GM23338 (cell line): ENCODE measurements around the gene MED13L. TPM values are rescaled to one million over a fixed set of nuclear protein-coding genes. Genes with fewer than 3 reads are reported as not detected.

Experiments
- ATAC-seq: fragments of 200-7000 bp; cut with Tn5 transposase; 3 replicates; pipeline ENCODE4 v1.9.1; 2020
- DNase-seq: peaks from one replicate; pipeline ENCODE4 v3.0.0-alpha.2; 2015; ENCODE audit warnings: low spot score
- H2AFZ ChIP-seq: fragments of 200-600 bp; sonication (generic); 2 replicates; pipeline ENCODE4 v1.8.0; 2016; ENCODE audit warnings: antibody characterized with exemption, mild to moderate bottlenecking, moderate library complexity
- H3F3A ChIP-seq: fragments of 200-600 bp; sonication (generic); replicated peaks from 2 replicates; pipeline ENCODE4 v1.8.0; 2017; ENCODE audit warnings: antibody characterized with exemption, mixed run types, low read depth
- H3K27ac ChIP-seq: fragments of 200-600 bp; sonication (generic); 2 replicates; pipeline ENCODE4 v1.6.1; 2016; ENCODE audit warnings: low read depth
- H3K27me3 ChIP-seq: fragments of 200-600 bp; sonication (generic); 2 replicates; pipeline ENCODE4 v1.8.0; 2016; ENCODE audit warnings: mild to moderate bottlenecking, mixed run types, moderate library complexity; ENCODE audit not compliant: insufficient read depth
- H3K36me3 ChIP-seq: fragments of 200-600 bp; sonication (generic); 2 replicates; pipeline ENCODE4 v1.8.0; 2016; ENCODE audit warnings: mild to moderate bottlenecking; ENCODE audit not compliant: insufficient read depth
- H3K4me1 ChIP-seq: fragments of 200-600 bp; sonication (generic); 2 replicates; pipeline ENCODE4 v1.8.0; 2016; ENCODE audit warnings: mild to moderate bottlenecking, moderate library complexity; ENCODE audit not compliant: insufficient read depth
- H3K4me2 ChIP-seq: fragments of 200-600 bp; sonication (generic); 2 replicates; pipeline ENCODE4 v1.7.1; 2017; ENCODE audit warnings: mixed run types
- H3K4me3 ChIP-seq: fragments of 200-600 bp; sonication (generic); 2 replicates; pipeline ENCODE4 v1.6.1; 2016; ENCODE audit warnings: mixed run types
- H3K79me2 ChIP-seq: fragments of 200-600 bp; sonication (generic); replicated peaks from 2 replicates; pipeline ENCODE4 v1.8.0; 2017; ENCODE audit warnings: mild to moderate bottlenecking; ENCODE audit not compliant: insufficient read depth
- H3K9me2 ChIP-seq: fragments of 200-600 bp; sonication (generic); 2 replicates; pipeline ENCODE4 v1.8.0; 2017; ENCODE audit not compliant: insufficient read depth
- H4K20me1 ChIP-seq: fragments of 200-600 bp; sonication (generic); replicated peaks from 2 replicates; pipeline ENCODE4 v1.8.0; 2017; ENCODE audit warnings: mild to moderate bottlenecking; ENCODE audit not compliant: insufficient read depth
- H3K27ac Mint-ChIP-seq: 2 replicates; pipeline ENCODE4 v1.8.0; 2020; ENCODE audit warnings: inconsistent platforms, mild to moderate bottlenecking, moderate library complexity, mixed read lengths
- H3K27me3 Mint-ChIP-seq: 3 replicates; pipeline ENCODE4 v1.8.0; 2022; ENCODE audit warnings: low read depth, mild to moderate bottlenecking, moderate library complexity, mixed read lengths, inconsistent platforms; ENCODE audit not compliant: insufficient read depth, poor library complexity
- H3K36me3 Mint-ChIP-seq: 3 replicates; pipeline ENCODE4 v1.8.0; 2021; ENCODE audit warnings: low read depth, mild to moderate bottlenecking, inconsistent platforms, moderate library complexity, mixed read lengths
- H3K4me1 Mint-ChIP-seq: 3 replicates; pipeline ENCODE4 v1.8.0; 2020; ENCODE audit warnings: mild to moderate bottlenecking, inconsistent platforms, mixed read lengths
- H3K4me3 Mint-ChIP-seq: 3 replicates; pipeline ENCODE4 v1.8.0; 2021; ENCODE audit warnings: moderate library complexity, mild to moderate bottlenecking, inconsistent platforms, mixed read lengths
- H3K9me3 Mint-ChIP-seq: 3 replicates; pipeline ENCODE4 v1.8.0; 2020; ENCODE audit warnings: moderate library complexity, mild to moderate bottlenecking, inconsistent platforms, mixed read lengths
- CREB1 ChIP-seq: fragments of 250-450 bp; sonication (Bioruptor Pico); IDR thresholded peaks from 2 replicates; pipeline ENCODE4 v1.5.0; 2020; ENCODE audit warnings: low read depth, mild to moderate bottlenecking, moderate library complexity
- EZH2 ChIP-seq: fragments of 200-600 bp; sonication (generic); IDR thresholded peaks from one replicate; pipeline ENCODE4 v1.8.0; 2017; ENCODE audit warnings: antibody characterized with exemption, mild to moderate bottlenecking, low read depth; ENCODE audit not compliant: unreplicated experiment
- EZH2phosphoT487 ChIP-seq: fragments of 200-600 bp; sonication (generic); IDR thresholded peaks from one replicate; pipeline ENCODE4 v1.8.1; 2018; ENCODE audit warnings: antibody characterized with exemption; ENCODE audit not compliant: unreplicated experiment
- JUNB ChIP-seq: IDR thresholded peaks from one replicate; pipeline ENCODE4 v1.6.1; 2016; ENCODE audit warnings: antibody characterized with exemption; ENCODE audit not compliant: unreplicated experiment
- NANOG ChIP-seq: IDR thresholded peaks from 2 replicates; pipeline ENCODE4 v1.6.1; 2016; ENCODE audit warnings: antibody characterized with exemption, borderline replicate concordance
- POLR2AphosphoS5 ChIP-seq: IDR thresholded peaks from 2 replicates; pipeline ENCODE4 v1.6.1; 2016; ENCODE audit warnings: antibody characterized with exemption, low read depth
- STAT1 ChIP-seq: IDR thresholded peaks from one replicate; pipeline ENCODE4 v1.6.1; 2016; ENCODE audit warnings: antibody characterized with exemption; ENCODE audit not compliant: unreplicated experiment
- ZNF114 ChIP-seq: fragments of 250-450 bp; sonication (Bioruptor Pico); IDR thresholded peaks from 2 replicates; pipeline ENCODE4 v1.5.0; 2020; ENCODE audit warnings: mild to moderate bottlenecking, moderate library complexity
- ZNF331 ChIP-seq: fragments of 250-450 bp; sonication (Bioruptor Pico); IDR thresholded peaks from 2 replicates; pipeline ENCODE4 v1.5.0; 2020; ENCODE audit warnings: low read depth, mild to moderate bottlenecking, moderate library complexity
- polyA plus RNA-seq: library from polyadenylated mRNA; unstranded; fragments of >200 nt; fragmentation: Nextera tagmentation; extraction: Ambion mirVana; gene quantifications from 2 replicates; pipeline ENCODE4 v1.2.1, GENCODE V29; 2016
- total RNA-seq: library from RNA; depleted of rRNA; stranded (reverse); fragments of >200 nt; shearing (Covaris generic); gene quantifications from 2 replicates; pipeline ENCODE4 v1.2.3, GENCODE V29; 2014
- TF ChIP-seq, protein P1 (sequence below), 2 experiments: fragments of 200-600 bp in 1 of 2; sonication (generic) in 1 of 2; conservative IDR thresholded peaks; 2 replicates each; pipeline versions ENCODE4 v1.5.1 to v1.6.1; 2016 to 2017; ENCODE audit warnings: antibody characterized with exemption in 2 of 2, low read depth in 2 of 2, mild to moderate bottlenecking in 2 of 2, moderate library complexity in 1 of 2
- TF ChIP-seq, protein P2 (sequence below): IDR thresholded peaks from one replicate; pipeline ENCODE4 v1.6.1; 2018; ENCODE audit warnings: antibody characterized with exemption; ENCODE audit not compliant: unreplicated experiment
- TF ChIP-seq, protein P3 (sequence below): fragments of 250-450 bp; sonication (Bioruptor Pico); IDR thresholded peaks from 2 replicates; pipeline ENCODE4 v1.5.0; 2020; ENCODE audit warnings: mild to moderate bottlenecking, moderate library complexity
- TF ChIP-seq, protein P4 (sequence below): IDR thresholded peaks from 2 replicates; pipeline ENCODE4 v1.6.1; 2016; ENCODE audit warnings: antibody characterized with exemption

MED13L gene
- total and polyA plus RNA-seq, 2 experiments from 2014 or later = 20.9 to 73.6 TPM

DNA sequence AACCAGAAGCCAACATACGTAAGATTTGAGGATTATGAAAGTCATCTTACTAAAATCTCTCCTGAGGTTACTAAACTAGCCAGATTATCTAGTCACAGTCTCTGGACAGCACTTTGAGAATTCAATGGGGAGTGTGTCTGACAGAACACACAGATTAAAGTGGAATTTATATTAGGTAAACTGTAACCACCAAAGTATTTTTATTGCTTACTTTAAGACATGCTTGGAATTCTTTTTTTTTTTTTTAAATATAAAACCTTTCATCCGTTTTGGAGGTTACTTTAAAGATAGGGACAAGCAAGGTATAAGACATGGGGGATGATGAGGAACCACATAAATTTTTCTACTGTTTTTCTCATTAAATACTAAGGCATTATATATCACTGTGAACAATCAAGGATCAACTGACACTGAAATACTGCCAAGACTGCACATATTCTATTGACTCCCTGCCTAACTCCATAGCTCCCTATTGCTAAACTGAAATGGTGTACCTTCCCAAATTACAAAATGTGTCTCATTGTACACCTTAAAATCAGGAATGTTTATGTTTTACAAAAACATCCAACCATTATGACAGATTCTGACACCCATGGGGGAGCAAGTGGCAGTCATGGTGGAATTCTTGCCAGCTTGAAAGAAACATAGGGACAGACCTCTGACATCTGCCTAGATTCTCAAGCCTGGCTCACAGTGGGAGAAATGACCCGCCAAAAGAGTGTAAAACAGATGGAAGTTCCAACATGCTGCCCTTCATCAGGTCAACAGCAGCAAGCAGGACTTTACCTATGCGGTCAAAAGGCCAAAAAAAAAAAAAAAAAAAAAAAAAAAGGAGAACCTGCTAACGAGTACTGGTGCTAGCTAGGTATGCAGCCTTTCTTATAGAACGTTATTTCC is 239.3 kb downstream of the MED13L start:
- Histone ChIP-seq H2AFZ (no peak overlapping the region), H3K27me3 (no peaks in the 10 kb centered on the region), H3K27ac (no peak overlapping the region), H3K4me1 (no peaks in the 10 kb centered on the region), H3K4me3 (no peak overlapping the region), H3K79me2 (peaks cover 29% of the 10 kb centered on the region), H3F3A (no peaks in the 10 kb centered on the region), H4K20me1 (no peaks in the 10 kb centered on the region), H3K9me2 (no peaks in the 10 kb centered on the region), H3K4me2 (no peak overlapping the region), H3K36me3 (no peaks in the 10 kb centered on the region)
- Mint-ChIP-seq H3K4me1 (peaks cover 11% of the 10 kb centered on the region; the same call in 2 of the 3 replicates), H3K9me3 (no peaks in the 10 kb centered on the region), H3K36me3 (no peaks in the 10 kb centered on the region), H3K27me3 (peaks cover 4% of the 10 kb centered on the region), H3K27ac (no peak overlapping the region), H3K4me3 (no peak overlapping the region)
- ATAC-seq (no peak), DNase-seq (no peak)
- TF ChIP-seq, protein P1, sequence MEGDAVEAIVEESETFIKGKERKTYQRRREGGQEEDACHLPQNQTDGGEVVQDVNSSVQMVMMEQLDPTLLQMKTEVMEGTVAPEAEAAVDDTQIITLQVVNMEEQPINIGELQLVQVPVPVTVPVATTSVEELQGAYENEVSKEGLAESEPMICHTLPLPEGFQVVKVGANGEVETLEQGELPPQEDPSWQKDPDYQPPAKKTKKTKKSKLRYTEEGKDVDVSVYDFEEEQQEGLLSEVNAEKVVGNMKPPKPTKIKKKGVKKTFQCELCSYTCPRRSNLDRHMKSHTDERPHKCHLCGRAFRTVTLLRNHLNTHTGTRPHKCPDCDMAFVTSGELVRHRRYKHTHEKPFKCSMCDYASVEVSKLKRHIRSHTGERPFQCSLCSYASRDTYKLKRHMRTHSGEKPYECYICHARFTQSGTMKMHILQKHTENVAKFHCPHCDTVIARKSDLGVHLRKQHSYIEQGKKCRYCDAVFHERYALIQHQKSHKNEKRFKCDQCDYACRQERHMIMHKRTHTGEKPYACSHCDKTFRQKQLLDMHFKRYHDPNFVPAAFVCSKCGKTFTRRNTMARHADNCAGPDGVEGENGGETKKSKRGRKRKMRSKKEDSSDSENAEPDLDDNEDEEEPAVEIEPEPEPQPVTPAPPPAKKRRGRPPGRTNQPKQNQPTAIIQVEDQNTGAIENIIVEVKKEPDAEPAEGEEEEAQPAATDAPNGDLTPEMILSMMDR (conservative IDR thresholded peaks at IDR 0.05; ENCODE audit: low read depth in 2 of 2) = no peak
- TF ChIP-seq NANOG (no peak), CREB1 (no peak), ZNF114 (CRISPR knock-in tag) (no peak), POLR2AphosphoS5 (no peak), STAT1 (no peak), EZH2phosphoT487 (no peak), ZNF331 (CRISPR knock-in tag) (no peak), EZH2 (no peak), JUNB (no peak)
- TF ChIP-seq, protein P2, sequence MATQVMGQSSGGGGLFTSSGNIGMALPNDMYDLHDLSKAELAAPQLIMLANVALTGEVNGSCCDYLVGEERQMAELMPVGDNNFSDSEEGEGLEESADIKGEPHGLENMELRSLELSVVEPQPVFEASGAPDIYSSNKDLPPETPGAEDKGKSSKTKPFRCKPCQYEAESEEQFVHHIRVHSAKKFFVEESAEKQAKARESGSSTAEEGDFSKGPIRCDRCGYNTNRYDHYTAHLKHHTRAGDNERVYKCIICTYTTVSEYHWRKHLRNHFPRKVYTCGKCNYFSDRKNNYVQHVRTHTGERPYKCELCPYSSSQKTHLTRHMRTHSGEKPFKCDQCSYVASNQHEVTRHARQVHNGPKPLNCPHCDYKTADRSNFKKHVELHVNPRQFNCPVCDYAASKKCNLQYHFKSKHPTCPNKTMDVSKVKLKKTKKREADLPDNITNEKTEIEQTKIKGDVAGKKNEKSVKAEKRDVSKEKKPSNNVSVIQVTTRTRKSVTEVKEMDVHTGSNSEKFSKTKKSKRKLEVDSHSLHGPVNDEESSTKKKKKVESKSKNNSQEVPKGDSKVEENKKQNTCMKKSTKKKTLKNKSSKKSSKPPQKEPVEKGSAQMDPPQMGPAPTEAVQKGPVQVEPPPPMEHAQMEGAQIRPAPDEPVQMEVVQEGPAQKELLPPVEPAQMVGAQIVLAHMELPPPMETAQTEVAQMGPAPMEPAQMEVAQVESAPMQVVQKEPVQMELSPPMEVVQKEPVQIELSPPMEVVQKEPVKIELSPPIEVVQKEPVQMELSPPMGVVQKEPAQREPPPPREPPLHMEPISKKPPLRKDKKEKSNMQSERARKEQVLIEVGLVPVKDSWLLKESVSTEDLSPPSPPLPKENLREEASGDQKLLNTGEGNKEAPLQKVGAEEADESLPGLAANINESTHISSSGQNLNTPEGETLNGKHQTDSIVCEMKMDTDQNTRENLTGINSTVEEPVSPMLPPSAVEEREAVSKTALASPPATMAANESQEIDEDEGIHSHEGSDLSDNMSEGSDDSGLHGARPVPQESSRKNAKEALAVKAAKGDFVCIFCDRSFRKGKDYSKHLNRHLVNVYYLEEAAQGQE = no peak
- TF ChIP-seq, protein P3, sequence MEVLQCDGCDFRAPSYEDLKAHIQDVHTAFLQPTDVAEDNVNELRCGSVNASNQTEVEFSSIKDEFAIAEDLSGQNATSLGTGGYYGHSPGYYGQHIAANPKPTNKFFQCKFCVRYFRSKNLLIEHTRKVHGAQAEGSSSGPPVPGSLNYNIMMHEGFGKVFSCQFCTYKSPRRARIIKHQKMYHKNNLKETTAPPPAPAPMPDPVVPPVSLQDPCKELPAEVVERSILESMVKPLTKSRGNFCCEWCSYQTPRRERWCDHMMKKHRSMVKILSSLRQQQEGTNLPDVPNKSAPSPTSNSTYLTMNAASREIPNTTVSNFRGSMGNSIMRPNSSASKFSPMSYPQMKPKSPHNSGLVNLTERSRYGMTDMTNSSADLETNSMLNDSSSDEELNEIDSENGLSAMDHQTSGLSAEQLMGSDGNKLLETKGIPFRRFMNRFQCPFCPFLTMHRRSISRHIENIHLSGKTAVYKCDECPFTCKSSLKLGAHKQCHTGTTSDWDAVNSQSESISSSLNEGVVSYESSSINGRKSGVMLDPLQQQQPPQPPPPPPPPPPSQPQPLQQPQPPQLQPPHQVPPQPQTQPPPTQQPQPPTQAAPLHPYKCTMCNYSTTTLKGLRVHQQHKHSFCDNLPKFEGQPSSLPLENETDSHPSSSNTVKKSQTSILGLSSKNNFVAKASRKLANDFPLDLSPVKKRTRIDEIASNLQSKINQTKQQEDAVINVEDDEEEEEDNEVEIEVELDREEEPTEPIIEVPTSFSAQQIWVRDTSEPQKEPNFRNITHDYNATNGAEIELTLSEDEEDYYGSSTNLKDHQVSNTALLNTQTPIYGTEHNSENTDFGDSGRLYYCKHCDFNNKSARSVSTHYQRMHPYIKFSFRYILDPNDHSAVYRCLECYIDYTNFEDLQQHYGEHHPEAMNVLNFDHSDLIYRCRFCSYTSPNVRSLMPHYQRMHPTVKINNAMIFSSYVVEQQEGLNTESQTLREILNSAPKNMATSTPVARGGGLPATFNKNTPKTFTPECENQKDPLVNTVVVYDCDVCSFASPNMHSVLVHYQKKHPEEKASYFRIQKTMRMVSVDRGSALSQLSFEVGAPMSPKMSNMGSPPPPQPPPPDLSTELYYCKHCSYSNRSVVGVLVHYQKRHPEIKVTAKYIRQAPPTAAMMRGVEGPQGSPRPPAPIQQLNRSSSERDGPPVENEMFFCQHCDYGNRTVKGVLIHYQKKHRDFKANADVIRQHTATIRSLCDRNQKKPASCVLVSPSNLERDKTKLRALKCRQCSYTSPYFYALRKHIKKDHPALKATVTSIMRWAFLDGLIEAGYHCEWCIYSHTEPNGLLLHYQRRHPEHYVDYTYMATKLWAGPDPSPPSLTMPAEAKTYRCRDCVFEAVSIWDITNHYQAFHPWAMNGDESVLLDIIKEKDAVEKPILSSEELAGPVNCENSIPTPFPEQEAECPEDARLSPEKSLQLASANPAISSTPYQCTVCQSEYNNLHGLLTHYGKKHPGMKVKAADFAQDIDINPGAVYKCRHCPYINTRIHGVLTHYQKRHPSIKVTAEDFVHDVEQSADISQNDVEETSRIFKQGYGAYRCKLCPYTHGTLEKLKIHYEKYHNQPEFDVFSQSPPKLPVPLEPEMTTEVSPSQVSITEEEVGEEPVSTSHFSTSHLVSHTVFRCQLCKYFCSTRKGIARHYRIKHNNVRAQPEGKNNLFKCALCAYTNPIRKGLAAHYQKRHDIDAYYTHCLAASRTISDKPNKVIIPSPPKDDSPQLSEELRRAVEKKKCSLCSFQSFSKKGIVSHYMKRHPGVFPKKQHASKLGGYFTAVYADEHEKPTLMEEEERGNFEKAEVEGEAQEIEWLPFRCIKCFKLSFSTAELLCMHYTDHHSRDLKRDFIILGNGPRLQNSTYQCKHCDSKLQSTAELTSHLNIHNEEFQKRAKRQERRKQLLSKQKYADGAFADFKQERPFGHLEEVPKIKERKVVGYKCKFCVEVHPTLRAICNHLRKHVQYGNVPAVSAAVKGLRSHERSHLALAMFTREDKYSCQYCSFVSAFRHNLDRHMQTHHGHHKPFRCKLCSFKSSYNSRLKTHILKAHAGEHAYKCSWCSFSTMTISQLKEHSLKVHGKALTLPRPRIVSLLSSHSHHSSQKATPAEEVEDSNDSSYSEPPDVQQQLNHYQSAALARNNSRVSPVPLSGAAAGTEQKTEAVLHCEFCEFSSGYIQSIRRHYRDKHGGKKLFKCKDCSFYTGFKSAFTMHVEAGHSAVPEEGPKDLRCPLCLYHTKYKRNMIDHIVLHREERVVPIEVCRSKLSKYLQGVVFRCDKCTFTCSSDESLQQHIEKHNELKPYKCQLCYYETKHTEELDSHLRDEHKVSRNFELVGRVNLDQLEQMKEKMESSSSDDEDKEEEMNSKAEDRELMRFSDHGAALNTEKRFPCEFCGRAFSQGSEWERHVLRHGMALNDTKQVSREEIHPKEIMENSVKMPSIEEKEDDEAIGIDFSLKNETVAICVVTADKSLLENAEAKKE (CRISPR knock-in tag) = no peak
- TF ChIP-seq, protein P4, sequence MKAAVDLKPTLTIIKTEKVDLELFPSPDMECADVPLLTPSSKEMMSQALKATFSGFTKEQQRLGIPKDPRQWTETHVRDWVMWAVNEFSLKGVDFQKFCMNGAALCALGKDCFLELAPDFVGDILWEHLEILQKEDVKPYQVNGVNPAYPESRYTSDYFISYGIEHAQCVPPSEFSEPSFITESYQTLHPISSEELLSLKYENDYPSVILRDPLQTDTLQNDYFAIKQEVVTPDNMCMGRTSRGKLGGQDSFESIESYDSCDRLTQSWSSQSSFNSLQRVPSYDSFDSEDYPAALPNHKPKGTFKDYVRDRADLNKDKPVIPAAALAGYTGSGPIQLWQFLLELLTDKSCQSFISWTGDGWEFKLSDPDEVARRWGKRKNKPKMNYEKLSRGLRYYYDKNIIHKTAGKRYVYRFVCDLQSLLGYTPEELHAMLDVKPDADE = no peak
